Activated CD8-positive, alpha-beta T cell treated with anti-CD3 and anti-CD28 coated beads, Interleukin-2, amount 10 ng/mL, durations not matched to agents 7 days and 5 days (primary cell): ENCODE data around the gene EEF2K. TPM values are rescaled to one million over a fixed set of nuclear protein-coding genes. Genes with fewer than 3 reads are reported as not detected.
"Not testable (repeated sequence)": the region's sequence is repeated elsewhere in the genome, so short reads cannot be mapped to it uniquely, and the experiment has no call there.

Experiments
- ATAC-seq: fragments of 150-1000 bp; cut with Tn5 transposase; one replicate; pipeline ENCODE4 v1.10.0; 2021; ENCODE audit warnings: moderate library complexity
- CTCF ChIA-PET: fragments of 350-600 bp; sonication (Branson Sonifier 250); formaldehyde crosslinking; loops from one replicate; lab custom pipeline; 2021; ENCODE audit warnings: antibody characterized with exemption; lab: Charles Lee
- POLR2A ChIA-PET: fragments of 350-600 bp; sonication (Branson Sonifier 250); formaldehyde crosslinking; loops from one replicate; lab custom pipeline; 2021; ENCODE audit warnings: antibody characterized with exemption; lab: Charles Lee
- DNase-seq: peaks from one replicate; pipeline ENCODE4 v3.0.0-alpha.2; 2020
- H3K27ac Mint-ChIP-seq: one replicate; pipeline ENCODE4 v1.8.0; 2021; ENCODE audit warnings: mild to moderate bottlenecking, mixed read lengths
- H3K27me3 Mint-ChIP-seq: one replicate; pipeline ENCODE4 v1.8.0; 2021; ENCODE audit warnings: low read depth, mixed read lengths
- H3K36me3 Mint-ChIP-seq: one replicate; pipeline ENCODE4 v1.8.0; 2021; ENCODE audit warnings: low read depth, mixed read lengths
- H3K4me1 Mint-ChIP-seq: one replicate; pipeline ENCODE4 v1.8.0; 2021; ENCODE audit warnings: low read depth, mixed read lengths
- H3K4me3 Mint-ChIP-seq: one replicate; pipeline ENCODE4 v1.8.0; 2021; ENCODE audit warnings: mild to moderate bottlenecking, mixed read lengths
- H3K9me3 Mint-ChIP-seq: one replicate; pipeline ENCODE4 v1.8.0; 2022; ENCODE audit warnings: mixed read lengths; ENCODE audit not compliant: insufficient read depth
- total RNA-seq, 2 experiments: library from RNA; stranded (reverse); gene quantifications; one replicate each; pipeline ENCODE4 v1.2.3, GENCODE V29; 2021

The EEF2K gene
- total RNA-seq, 2 experiments from 2014 or later: 27.7 to 28.9 TPM

DNA sequence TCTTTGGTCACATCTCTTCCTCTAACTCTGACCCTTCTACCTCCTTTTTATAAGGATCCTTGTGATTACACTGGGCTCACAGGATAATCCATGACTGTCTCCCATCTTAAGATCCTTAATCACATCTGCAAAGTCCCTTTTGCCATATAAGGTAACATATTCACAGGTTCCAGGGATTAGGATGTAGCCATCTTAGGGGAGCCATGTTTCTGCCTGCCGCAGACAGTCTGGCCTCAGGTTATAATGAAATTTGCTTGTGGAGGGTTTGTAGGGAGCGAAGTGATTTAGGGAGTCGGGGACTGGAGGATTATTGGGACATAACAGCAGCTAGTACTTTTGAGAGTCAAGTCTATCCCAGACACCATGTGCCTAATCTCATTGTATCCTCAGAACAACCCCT lies 7.7 kb downstream of the EEF2K start:
- peaks cover 56% of the 10 kb centered on the region for H3K36me3 Mint-ChIP-seq
- ChIA-PET POLR2A (no interaction called here), CTCF (interaction anchor here (0.8 to 1.5 kb wide), 2 partner anchors 9 to 83 kb away, joined by 3 to 5 read pairs; no protein-coding TSS in a partner anchor)
- ATAC-seq: no peak
- peaks cover 28% of the 10 kb centered on the region for H3K4me1 Mint-ChIP-seq
- no peak for DNase-seq
- H3K9me3 Mint-ChIP-seq: no peaks in the 10 kb centered on the region
- no peak overlapping the region for H3K4me3 Mint-ChIP-seq
- no peaks in the 10 kb centered on the region for H3K27me3 Mint-ChIP-seq
- peak overlapping the region; percentile 0 for H3K27ac Mint-ChIP-seq

DNA sequence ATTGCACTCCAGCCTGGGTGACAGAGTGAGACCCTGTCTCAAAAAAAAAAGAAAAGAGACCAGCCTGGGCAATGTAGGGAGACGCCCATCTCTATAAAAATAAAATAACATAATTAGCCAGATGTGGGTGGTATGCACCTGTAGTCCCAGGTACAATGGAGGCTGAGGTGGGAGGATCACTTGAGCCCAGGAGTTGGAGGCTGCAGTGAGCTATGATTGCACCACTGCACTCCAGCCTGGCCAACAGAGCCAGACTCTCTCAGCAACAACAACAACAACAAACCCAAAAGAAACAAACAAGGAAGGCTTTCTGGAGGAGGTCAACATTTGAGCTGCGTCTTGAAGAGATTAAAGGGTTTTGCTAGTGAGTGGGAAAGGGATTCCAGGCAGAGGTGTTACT lies 8.3 kb downstream of the EEF2K start:
- POLR2A ChIA-PET: interaction anchor here (1.6 kb wide), 1 partner anchor 8 kb away, joined by 5 read pairs; the partner anchor contains the start of gene EEF2K
- peaks cover 52% of the 10 kb centered on the region for H3K36me3 Mint-ChIP-seq
- H3K27ac Mint-ChIP-seq: peak overlapping the region; percentile 22
- H3K9me3 Mint-ChIP-seq: no peaks in the 10 kb centered on the region
- H3K27me3 Mint-ChIP-seq: no peaks in the 10 kb centered on the region
- H3K4me3 Mint-ChIP-seq: no peak overlapping the region
- H3K4me1 Mint-ChIP-seq: peaks cover 28% of the 10 kb centered on the region
- no peak for ATAC-seq
- no peak for DNase-seq
- CTCF ChIA-PET: interaction anchor here (0.8 to 1.5 kb wide), 2 partner anchors 9 to 82 kb away, joined by 3 to 5 read pairs; no protein-coding TSS in a partner anchor

DNA sequence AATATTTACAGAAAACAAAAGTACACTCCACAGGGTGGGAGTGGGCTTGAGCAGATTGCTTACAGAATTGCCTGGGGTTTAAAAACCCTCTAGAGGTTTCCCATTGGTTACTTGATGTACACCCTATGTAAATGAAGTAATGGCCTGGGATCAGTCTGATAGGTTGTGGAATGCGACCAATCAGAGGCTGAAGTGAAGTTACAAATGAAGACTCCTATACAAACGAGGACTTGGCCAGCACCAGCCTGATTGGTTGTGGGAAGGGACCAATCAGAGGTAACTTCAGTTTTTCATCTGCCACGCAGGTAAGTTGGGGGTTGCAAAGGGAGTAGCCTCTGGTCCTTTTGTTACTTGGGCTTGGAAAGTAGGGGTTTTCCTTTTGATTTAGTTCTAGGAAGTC lies 8.8 kb downstream of the EEF2K start:
- CTCF ChIA-PET: interaction anchor here (1.8 kb wide), 1 partner anchor 106 kb away, joined by 5 read pairs; no protein-coding TSS in a partner anchor
- Mint-ChIP-seq H3K4me3 (no peak overlapping the region), H3K36me3 (peaks cover 50% of the 10 kb centered on the region), H3K9me3 (no peaks in the 10 kb centered on the region), H3K27me3 (no peaks in the 10 kb centered on the region), H3K4me1 (peaks cover 28% of the 10 kb centered on the region), H3K27ac (no peak overlapping the region)
- POLR2A ChIA-PET: interaction anchor here (1.6 kb wide), 1 partner anchor 9 kb away, joined by 5 read pairs; the partner anchor contains the start of gene EEF2K
- DNase-seq: no peak
- no peak for ATAC-seq

DNA sequence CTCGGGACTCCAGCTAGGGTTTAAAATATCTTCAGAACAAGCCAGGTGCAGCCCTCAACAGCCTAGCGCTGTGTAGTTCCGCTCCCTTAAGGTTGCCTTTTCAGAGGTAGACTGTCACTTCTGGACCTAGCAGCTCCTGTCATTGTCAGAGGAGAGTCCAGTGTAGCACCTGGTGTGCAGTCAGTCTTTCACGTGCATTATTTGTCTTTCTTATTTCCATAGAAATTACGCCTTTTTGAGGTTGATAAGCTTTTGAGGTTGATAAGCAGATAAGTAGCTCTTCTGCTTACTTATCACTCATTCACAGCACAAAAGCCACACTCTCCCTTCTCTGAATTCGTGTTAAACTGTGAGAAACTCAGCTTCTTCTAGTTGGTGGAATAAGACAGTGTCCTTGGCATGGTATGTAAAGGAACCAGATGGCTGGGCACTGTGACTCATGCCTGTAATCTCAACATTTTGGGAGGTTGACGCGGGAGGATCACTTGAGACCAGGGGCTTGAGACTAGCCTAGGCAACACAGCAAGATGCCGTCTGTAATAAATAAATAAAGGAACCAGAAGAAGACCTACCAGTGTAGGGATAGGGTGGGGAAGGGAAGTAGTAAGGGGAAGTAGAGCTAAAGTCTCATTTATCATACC lies 10.2 kb downstream of the EEF2K start:
- H3K27ac Mint-ChIP-seq: no peak overlapping the region
- CTCF ChIA-PET: interaction anchor here (0.6 to 1.8 kb wide), 5 partner anchors 10 to 195 kb away, joined by 3 to 6 read pairs (median 4); partner anchors contain the start of gene EEF2K
- H3K9me3 Mint-ChIP-seq: no peaks in the 10 kb centered on the region
- ATAC-seq (no peak), DNase-seq (no peak)
- peaks cover 21% of the 10 kb centered on the region for H3K4me1 Mint-ChIP-seq
- peaks cover 40% of the 10 kb centered on the region for H3K36me3 Mint-ChIP-seq
- H3K4me3 Mint-ChIP-seq: no peak overlapping the region
- POLR2A ChIA-PET: interaction anchor here (1.6 kb wide), 1 partner anchor 10 kb away, joined by 5 read pairs; the partner anchor contains the start of gene EEF2K
- no peaks in the 10 kb centered on the region for H3K27me3 Mint-ChIP-seq

DNA sequence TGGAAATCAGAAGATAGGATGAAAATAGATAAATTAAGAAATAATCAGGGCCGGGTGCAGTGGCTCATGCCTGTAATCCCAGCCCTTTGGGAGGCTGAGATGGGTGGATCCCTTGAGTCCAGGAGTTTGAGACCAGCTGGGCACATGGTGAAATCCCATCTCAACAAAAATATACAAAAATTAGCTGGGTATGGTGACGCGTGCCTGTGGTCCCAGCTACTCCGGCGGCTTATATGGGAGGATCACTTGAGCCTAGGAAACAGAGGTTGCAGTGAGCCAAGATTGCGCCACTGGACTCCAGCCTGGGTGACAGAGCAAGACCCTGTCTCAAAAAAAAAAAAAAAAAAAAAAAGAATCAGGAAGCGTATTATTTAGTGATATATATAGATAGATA lies 10.8 kb downstream of the EEF2K start:
- Mint-ChIP-seq H3K36me3 (peaks cover 37% of the 10 kb centered on the region), H3K4me1 (peaks cover 21% of the 10 kb centered on the region)
- DNase-seq, H3K4me3 Mint-ChIP-seq, ATAC-seq, H3K27me3 Mint-ChIP-seq, H3K27ac Mint-ChIP-seq, POLR2A ChIA-PET, H3K9me3 Mint-ChIP-seq: not testable (repeated sequence)
- CTCF ChIA-PET: interaction anchor here (0.9 to 1.8 kb wide), 4 partner anchors 9 to 104 kb away, joined by 3 to 6 read pairs (median 4); partner anchors contain the start of gene EEF2K

DNA sequence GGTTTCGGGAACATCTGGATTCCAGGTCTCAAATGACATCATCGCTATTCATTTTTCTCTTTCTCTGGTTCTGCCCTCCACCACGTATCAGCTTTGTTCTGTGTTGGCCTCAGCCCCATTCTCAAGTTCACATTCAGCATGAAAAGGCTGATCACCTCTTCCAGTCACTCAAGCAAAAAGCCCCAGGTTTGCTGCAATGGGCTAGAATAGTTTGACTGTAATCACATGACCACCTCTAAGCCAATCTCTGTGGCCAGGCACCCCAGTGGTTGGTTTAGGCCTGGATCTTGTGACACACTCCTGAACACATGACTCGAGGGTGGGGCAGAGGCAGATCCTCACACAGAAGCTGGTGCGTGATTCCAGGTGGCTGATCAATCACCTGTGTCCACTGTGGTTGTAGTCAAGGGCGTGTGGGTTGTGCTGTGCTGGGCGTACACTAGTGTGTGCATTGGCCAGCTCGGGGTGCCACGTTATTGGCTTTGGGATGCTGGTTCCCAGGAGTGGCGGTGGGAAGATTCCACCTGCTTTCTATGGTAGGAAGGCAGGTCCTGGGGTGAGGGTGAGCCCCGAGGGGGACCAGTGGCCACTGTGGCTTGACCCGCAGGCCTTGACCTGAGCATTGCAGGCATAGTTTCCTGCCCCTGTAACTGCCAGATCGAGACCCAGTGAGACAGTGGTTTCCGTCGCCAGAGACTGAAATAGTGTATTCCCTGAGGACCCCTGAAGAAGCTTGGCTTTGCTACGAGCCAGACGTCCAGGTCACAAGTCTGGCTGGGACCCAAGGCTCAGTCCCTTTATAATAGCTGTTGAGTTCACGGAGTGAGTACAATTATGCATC lies 12.0 kb downstream of the EEF2K start:
- H3K36me3 Mint-ChIP-seq: peaks cover 32% of the 10 kb centered on the region
- H3K4me3 Mint-ChIP-seq: no peak overlapping the region
- POLR2A ChIA-PET: no interaction called here
- peaks cover 21% of the 10 kb centered on the region for H3K4me1 Mint-ChIP-seq
- no peaks in the 10 kb centered on the region for H3K27me3 Mint-ChIP-seq
- H3K9me3 Mint-ChIP-seq: no peaks in the 10 kb centered on the region
- DNase-seq: no peak
- H3K27ac Mint-ChIP-seq: no peak overlapping the region
- CTCF ChIA-PET: interaction anchor here (1.0 kb wide), 1 partner anchor 12 kb away, joined by 3 read pairs; no protein-coding TSS in a partner anchor
- ATAC-seq: peak; percentile 70

DNA sequence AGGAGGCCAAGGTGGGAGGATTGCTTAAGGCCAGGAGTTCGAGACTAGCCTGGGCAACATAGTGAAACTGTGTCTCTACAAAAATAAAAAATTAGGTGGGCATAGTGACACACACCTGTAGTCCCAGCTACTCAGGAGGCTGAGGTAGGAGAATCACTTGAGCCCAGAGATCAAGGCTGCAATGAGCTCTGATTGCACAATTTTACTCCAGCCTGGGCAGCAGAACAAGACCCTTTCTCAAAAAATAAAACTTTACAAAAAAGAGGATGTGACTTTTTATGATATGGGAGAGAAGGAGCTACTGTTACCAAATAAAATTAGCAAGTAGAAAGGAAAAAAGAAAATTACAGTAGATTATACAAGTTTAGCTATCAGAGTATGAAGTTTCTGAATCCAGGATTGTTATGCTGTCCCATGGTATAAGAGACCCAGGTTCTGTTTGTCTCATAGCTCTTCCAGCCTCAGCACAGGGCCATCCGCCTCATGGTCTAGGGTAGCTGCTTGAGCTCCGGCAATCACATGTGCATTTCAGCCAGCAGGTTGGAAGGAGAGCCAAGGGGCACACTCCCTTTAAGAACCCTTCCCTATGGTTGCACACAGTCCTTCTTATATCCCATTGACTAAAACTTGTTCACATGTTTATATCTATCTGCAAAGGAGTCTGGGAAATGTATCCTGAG lies 13.5 kb downstream of the EEF2K start:
- peak overlapping the region; percentile 11 for H3K27ac Mint-ChIP-seq
- no peaks in the 10 kb centered on the region for H3K27me3 Mint-ChIP-seq
- ATAC-seq (no peak), DNase-seq (no peak)
- ChIA-PET POLR2A (interaction anchor here (1.2 kb wide), 1 partner anchor 12 kb away, joined by 3 read pairs; no protein-coding TSS in a partner anchor), CTCF (interaction anchor here (1.2 kb wide), 2 partner anchors 14 to 23 kb away, joined by 3 to 4 read pairs; partner anchors contain the start of gene EEF2K)
- no peaks in the 10 kb centered on the region for H3K9me3 Mint-ChIP-seq
- peaks cover 21% of the 10 kb centered on the region for H3K36me3 Mint-ChIP-seq
- H3K4me3 Mint-ChIP-seq: no peak overlapping the region
- H3K4me1 Mint-ChIP-seq: peaks cover 15% of the 10 kb centered on the region

DNA sequence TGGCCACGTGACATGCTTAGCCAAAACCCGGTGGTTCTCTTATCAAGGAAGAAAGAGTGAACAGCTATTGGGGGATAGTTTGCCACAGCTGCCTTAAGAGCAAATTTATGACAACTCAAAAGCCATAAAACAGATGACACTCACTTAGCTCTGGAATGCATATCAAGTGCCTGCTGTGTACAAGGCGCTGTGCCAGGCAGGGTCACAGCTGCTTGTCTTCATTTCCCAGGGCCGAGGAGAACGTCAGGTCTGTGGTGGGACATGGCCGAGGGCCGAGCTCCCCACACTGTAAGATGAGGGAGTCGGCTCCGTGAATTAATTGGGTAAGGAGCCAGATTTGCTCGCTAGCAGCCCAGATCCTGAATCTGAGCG lies 14.0 kb downstream of the EEF2K start:
- H3K27ac Mint-ChIP-seq: no peak overlapping the region
- peaks cover 16% of the 10 kb centered on the region for H3K36me3 Mint-ChIP-seq
- no peak overlapping the region for H3K4me3 Mint-ChIP-seq
- POLR2A ChIA-PET: interaction anchor here (1.2 kb wide), 1 partner anchor 13 kb away, joined by 3 read pairs; no protein-coding TSS in a partner anchor
- peaks cover 15% of the 10 kb centered on the region for H3K4me1 Mint-ChIP-seq
- ATAC-seq (no peak), DNase-seq (no peak)
- H3K9me3 Mint-ChIP-seq: no peaks in the 10 kb centered on the region
- CTCF ChIA-PET: interaction anchor here (1.2 kb wide), 2 partner anchors 14 to 24 kb away, joined by 3 to 4 read pairs; partner anchors contain the start of gene EEF2K
- H3K27me3 Mint-ChIP-seq: no peaks in the 10 kb centered on the region

DNA sequence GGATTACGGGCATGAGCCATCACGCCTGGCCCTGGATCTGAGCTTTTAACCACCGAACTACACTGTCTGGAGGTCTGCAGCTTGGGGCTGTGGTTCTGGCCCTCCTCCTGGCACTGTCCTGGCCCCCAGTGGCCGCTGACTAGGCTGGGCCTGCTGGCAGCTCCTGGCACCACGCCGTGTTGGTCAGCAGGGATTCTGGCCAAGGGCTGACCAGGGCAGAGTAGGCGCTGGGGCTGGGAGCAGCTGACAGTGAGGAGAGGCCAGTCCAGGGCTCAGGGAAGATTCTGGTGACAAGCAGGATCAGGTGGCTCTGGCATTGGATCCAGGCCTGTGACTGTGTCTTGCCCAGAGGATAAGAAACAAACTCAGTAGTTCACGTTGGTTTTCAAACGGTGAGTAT lies 14.6 kb downstream of the EEF2K start:
- POLR2A ChIA-PET: interaction anchor here (1.2 kb wide), 1 partner anchor 13 kb away, joined by 3 read pairs; no protein-coding TSS in a partner anchor

DNA sequence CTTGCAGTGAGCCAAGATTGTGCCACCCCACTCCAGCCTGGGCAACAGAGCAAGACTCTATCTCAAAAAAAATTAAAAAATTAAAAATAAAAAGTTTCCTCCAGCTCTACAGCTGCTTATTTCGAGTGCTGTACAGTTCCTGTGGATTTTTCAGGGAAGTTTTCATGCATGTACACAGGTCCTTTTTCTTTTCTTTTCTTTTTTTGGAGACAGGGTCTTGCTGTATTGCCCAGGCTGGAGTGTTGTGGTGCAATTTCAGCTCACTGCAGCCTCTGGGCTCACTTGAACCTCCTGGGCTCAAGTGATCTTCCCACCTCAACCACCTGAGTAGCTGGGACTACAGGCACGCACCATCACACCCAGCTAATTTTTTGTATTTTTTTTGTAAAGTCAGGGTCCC lies 15.9 kb downstream of the EEF2K start:
- Mint-ChIP-seq H3K27me3 (no peaks in the 10 kb centered on the region), H3K36me3 (peaks cover 10% of the 10 kb centered on the region), H3K27ac (no peak overlapping the region), H3K9me3 (no peaks in the 10 kb centered on the region), H3K4me1 (peaks cover 6% of the 10 kb centered on the region), H3K4me3 (no peak overlapping the region)
- CTCF ChIA-PET: interaction anchor here (1.3 kb wide), 1 partner anchor 18 kb away, joined by 3 read pairs; no protein-coding TSS in a partner anchor
- DNase-seq (no peak), ATAC-seq (no peak)
- POLR2A ChIA-PET: interaction anchor here (1.6 kb wide), 1 partner anchor 15 kb away, joined by 8 read pairs; the partner anchor contains the start of gene EEF2K

More for the DNA sequence above, 14.6 kb downstream of the EEF2K start:
- Mint-ChIP-seq H3K27ac (peak overlapping the region; percentile 70), H3K9me3 (no peaks in the 10 kb centered on the region), H3K36me3 (peaks cover 12% of the 10 kb centered on the region), H3K4me1 (peaks cover 9% of the 10 kb centered on the region), H3K27me3 (no peaks in the 10 kb centered on the region), H3K4me3 (no peak overlapping the region)
- ATAC-seq: no peak
- CTCF ChIA-PET: interaction anchor here (1.2 kb wide), 1 partner anchor 24 kb away, joined by 3 read pairs; no protein-coding TSS in a partner anchor
- DNase-seq: no peak

DNA sequence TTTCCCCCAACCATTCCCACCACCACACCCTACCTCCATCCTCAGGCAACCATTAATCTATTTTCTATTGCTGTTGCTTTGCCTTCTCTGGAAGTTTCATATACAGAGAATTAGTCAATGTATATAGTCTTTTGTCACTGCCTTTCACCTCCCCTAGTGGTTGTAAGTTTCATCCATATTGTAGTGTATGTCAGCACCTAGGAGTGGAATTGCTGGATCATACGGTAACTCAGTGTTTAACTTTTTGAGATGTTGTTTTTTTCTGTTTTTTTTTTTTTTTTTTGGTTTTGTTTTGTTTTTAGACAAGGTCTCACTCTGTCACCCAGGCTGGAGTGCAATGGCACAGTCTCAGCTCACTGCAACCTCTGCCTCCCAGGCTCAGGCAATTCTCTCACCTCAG lies 16.9 kb downstream of the EEF2K start:
- ChIA-PET POLR2A (no interaction called here), CTCF (no interaction called here)
- Mint-ChIP-seq H3K4me1 (peaks cover 2% of the 10 kb centered on the region), H3K36me3 (peaks cover 7% of the 10 kb centered on the region), H3K27ac (no peak overlapping the region), H3K4me3 (no peak overlapping the region), H3K9me3 (no peaks in the 10 kb centered on the region), H3K27me3 (no peaks in the 10 kb centered on the region)
- ATAC-seq (no peak), DNase-seq (no peak)
